Naive thymus-derived CD4-positive, alpha-beta T cell (primary cell): ENCODE data around the gene MAL. TPM values are rescaled to one million over a fixed set of nuclear protein-coding genes. Genes with fewer than 3 reads are reported as not detected.

Source experiments
- ATAC-seq: fragments of 150-1000 bp; cut with Tn5 transposase; 2 replicates; pipeline ENCODE4 v1.10.0; 2021; ENCODE audit warnings: mild to moderate bottlenecking, moderate library complexity
- CTCF ChIA-PET: fragments of 350-600 bp; sonication (Branson Sonifier 250); formaldehyde crosslinking; loops from one replicate; lab custom pipeline; 2021; ENCODE audit warnings: antibody characterized with exemption; lab: Charles Lee
- POLR2A ChIA-PET: fragments of 350-600 bp; sonication (Branson Sonifier 250); formaldehyde crosslinking; loops from one replicate; lab custom pipeline; 2021; ENCODE audit warnings: antibody characterized with exemption, inconsistent platforms; lab: Charles Lee
- DNase-seq, 9 donors: peaks; one replicate each; pipeline versions ENCODE4 v3.0.0 to v3.0.0-alpha.2; 2020 to 2022; ENCODE audit warnings: mixed read lengths in 1 of 9
- H3K27ac ChIP-seq: one replicate; pipeline ENCODE4 v1.7.0; 2013; ENCODE audit warnings: mild to moderate bottlenecking, low read depth, low read length, moderate library complexity
- H3K27me3 ChIP-seq, 2 donors: one replicate each; pipeline ENCODE4 v1.7.0; 2013; ENCODE audit warnings: low read length in 2 of 2, mild to moderate bottlenecking in 2 of 2, moderate library complexity in 2 of 2; ENCODE audit not compliant: control insufficient read depth in 2 of 2, insufficient read depth in 2 of 2
- H3K36me3 ChIP-seq, 3 experiments: 1 replicate in 2 of 3; 2 replicates in 1 of 3; pipeline ENCODE4 v1.7.0; 2013; ENCODE audit warnings: low read length in 3 of 3, mild to moderate bottlenecking in 3 of 3, moderate library complexity in 1 of 3; ENCODE audit not compliant: insufficient read depth in 3 of 3, control insufficient read depth in 2 of 3
- H3K4me1 ChIP-seq, 2 donors: one replicate each; pipeline ENCODE4 v1.7.0; 2013; ENCODE audit warnings: low read length in 2 of 2, mild to moderate bottlenecking in 2 of 2, moderate library complexity in 1 of 2; ENCODE audit not compliant: control insufficient read depth in 2 of 2, insufficient read depth in 2 of 2
- H3K4me3 ChIP-seq: 2 replicates; pipeline ENCODE4 v1.7.0; 2013; ENCODE audit warnings: mild to moderate bottlenecking, low read length
- H3K9me3 ChIP-seq, 3 experiments: 1 replicate in 2 of 3; 2 replicates in 1 of 3; pipeline ENCODE4 v1.7.0; 2013; ENCODE audit warnings: low read length in 3 of 3; ENCODE audit not compliant: control insufficient read depth in 2 of 3
- H3K27ac Mint-ChIP-seq, 9 donors: one replicate each; pipeline ENCODE4 v1.8.0; 2020 to 2022; ENCODE audit warnings: mixed read lengths in 9 of 9, mild to moderate bottlenecking in 8 of 9, moderate library complexity in 5 of 9, inconsistent platforms in 2 of 9
- H3K27me3 Mint-ChIP-seq, 5 donors: one replicate each; pipeline ENCODE4 v1.8.0; 2021 to 2022; ENCODE audit warnings: mixed read lengths in 5 of 5, mild to moderate bottlenecking in 1 of 5
- H3K36me3 Mint-ChIP-seq, 5 donors: one replicate each; pipeline ENCODE4 v1.8.0; 2020 to 2022; ENCODE audit warnings: mixed read lengths in 5 of 5, mild to moderate bottlenecking in 3 of 5, inconsistent platforms in 1 of 5
- H3K4me1 Mint-ChIP-seq, 7 donors: one replicate each; pipeline ENCODE4 v1.8.0; 2020 to 2022; ENCODE audit warnings: mixed read lengths in 7 of 7, mild to moderate bottlenecking in 3 of 7, inconsistent platforms in 1 of 7
- H3K4me3 Mint-ChIP-seq, 10 donors: one replicate each; pipeline ENCODE4 v1.8.0; 2020 to 2022; ENCODE audit warnings: mild to moderate bottlenecking in 10 of 10, mixed read lengths in 10 of 10, moderate library complexity in 6 of 10, inconsistent platforms in 2 of 10
- H3K9me3 Mint-ChIP-seq, 11 donors: one replicate each; pipeline ENCODE4 v1.8.0; 2020 to 2022; ENCODE audit warnings: mixed read lengths in 11 of 11, mild to moderate bottlenecking in 4 of 11, inconsistent platforms in 1 of 11, moderate library complexity in 1 of 11
- intact Hi-C, 2 donors: fragments of 100-400 bp; cut with micrococcal nuclease; formaldehyde crosslinking; loops; one replicate each; pipeline ENCODE4 v1.15.1; 2023
- polyA plus RNA-seq, 2 donors: library from polyadenylated mRNA; unstranded; fragments of 300-500 nt; fragmentation: Illumina TruSeq; gene quantifications; one replicate each; pipeline ENCODE4 v1.2.3, GENCODE V29; 2021
- total RNA-seq, 6 experiments: library from RNA in 5 of 6; stranded (reverse) in 5 of 6; gene quantifications; 1 replicate in 5 of 6; 2 replicates in 1 of 6; pipeline ENCODE4 v1.2.3 and lab custom pipeline; 2021 to 2026

Gene MAL
- total and polyA plus RNA-seq, 7 experiments from 2014 or later, result 124 to 575 (median 176) TPM

GRCh38 chr2:95061601-95062183 lies 36.2 kb downstream of the MAL start:
- CTCF ChIA-PET, result interaction anchor here (1.1 to 5.1 kb wide), 6 partner anchors 9 to 38 kb away, joined by 3 to 91 read pairs (median 6); no protein-coding TSS in a partner anchor
- POLR2A ChIA-PET, result interaction anchor here (0.8 to 21.6 kb wide), 8 partner anchors 9 to 35 kb away, joined by 3 to 581 read pairs (median 14); partner anchors contain the start of gene MAL
- Histone ChIP-seq H3K36me3 (no peaks in the 10 kb centered on the region), H3K9me3 (no peaks in the 10 kb centered on the region), H3K4me3 (no peak overlapping the region), H3K4me1 (peaks cover 0 to 28% of the 10 kb centered on the region in 2 donors), H3K27ac (peak overlapping the region; percentile 68), H3K27me3 (no peaks in the 10 kb centered on the region)
- ATAC-seq, result peak; percentile 50
- Mint-ChIP-seq H3K9me3 (peaks cover 0 to 2% (median 0%) of the 10 kb centered on the region in 11 donors), H3K36me3 (peaks cover 0 to 4% (median 0%) of the 10 kb centered on the region in 5 donors), H3K27me3 (no peaks in the 10 kb centered on the region), H3K27ac (peak overlapping the region; percentile 84 to 95 (median 90)), H3K4me1 (peaks cover 28 to 65% (median 56%) of the 10 kb centered on the region in 7 donors), H3K4me3 (peak overlapping the region; percentile 41 to 81 (median 62))
- peak in 1 of 9 donors; percentile 26 for DNase-seq
- intact Hi-C loops, result loop anchor here (1.0 kb wide), 2 partner anchors 8 to 13 kb away; no protein-coding TSS in a partner anchor

- Mint-ChIP-seq H3K36me3 (peaks cover 0 to 4% (median 0%) of the 10 kb centered on the region in 5 donors), H3K9me3 (peaks cover 0 to 2% (median 0%) of the 10 kb centered on the region in 11 donors), H3K4me3 (peak overlapping the region; percentile 42 to 81 (median 78)), H3K4me1 (peaks cover 24 to 58% (median 50%) of the 10 kb centered on the region in 7 donors), H3K27me3 (no peaks in the 10 kb centered on the region), H3K27ac (peak overlapping the region; percentile 84 to 95 (median 90))
- ChIA-PET CTCF (interaction anchor here (1.1 to 5.1 kb wide), 7 partner anchors 9 to 53 kb away, joined by 3 to 91 read pairs (median 4); no protein-coding TSS in a partner anchor), POLR2A (interaction anchor here (0.6 to 21.6 kb wide), 9 partner anchors 9 to 126 kb away, joined by 4 to 581 read pairs (median 13); partner anchors contain the start of gene MAL)
- DNase-seq (no peak), ATAC-seq (no peak)
- H3K9me3 ChIP-seq, result no peaks in the 10 kb centered on the region
- intact Hi-C loops, result loop anchor here (1.0 kb wide), 2 partner anchors 9 to 12 kb away; no protein-coding TSS in a partner anchor
- peak overlapping the region; percentile 68 for H3K27ac ChIP-seq
- H3K4me3 ChIP-seq, result peak overlapping the region; percentile 8
- no peaks in the 10 kb centered on the region for H3K27me3 ChIP-seq
- peaks cover 0 to 24% of the 10 kb centered on the region in 2 donors for H3K4me1 ChIP-seq
- no peaks in the 10 kb centered on the region for H3K36me3 ChIP-seq
These were observed 37.0 kb downstream of the MAL start for GRCh38 chr2:95062242-95063085.

GRCh38 chr2:95063086-95063958 lies 37.8 kb downstream of the MAL start:
- ATAC-seq (no peak), DNase-seq (no peak)
- Mint-ChIP-seq H3K27ac (peak overlapping the region; percentile 84 to 95 (median 90)), H3K4me1 (peaks cover 24 to 52% (median 47%) of the 10 kb centered on the region in 7 donors), H3K9me3 (peaks cover 0 to 2% (median 0%) of the 10 kb centered on the region in 11 donors), H3K4me3 (peak overlapping the region; percentile 1 to 81 (median 76)), H3K36me3 (peaks cover 0 to 8% (median 0%) of the 10 kb centered on the region in 5 donors), H3K27me3 (no peaks in the 10 kb centered on the region)
- Histone ChIP-seq H3K27ac (peak overlapping the region; percentile 68), H3K4me3 (peak overlapping the region; percentile 8), H3K36me3 (no peaks in the 10 kb centered on the region), H3K9me3 (no peaks in the 10 kb centered on the region), H3K27me3 (no peaks in the 10 kb centered on the region), H3K4me1 (peaks cover 0 to 24% of the 10 kb centered on the region in 2 donors)
- ChIA-PET POLR2A (interaction anchor here (0.6 to 21.6 kb wide), 7 partner anchors 10 to 127 kb away, joined by 4 to 581 read pairs (median 15); partner anchors contain the start of gene MAL), CTCF (interaction anchor here (0.7 to 5.1 kb wide), 7 partner anchors 9 to 1477 kb away, joined by 4 to 91 read pairs (median 6); no protein-coding TSS in a partner anchor)
- intact Hi-C loops, result no loop called here

GRCh38 chr2:95068256-95068655 lies 42.7 kb downstream of the MAL start:
- POLR2A ChIA-PET, result interaction anchor here (0.6 to 2.1 kb wide), 10 partner anchors 9 to 45 kb away, joined by 3 to 10 read pairs (median 5); no protein-coding TSS in a partner anchor
- Mint-ChIP-seq H3K9me3 (peaks cover 0 to 6% (median 0%) of the 10 kb centered on the region in 11 donors), H3K27ac (peak overlapping the region in 4 of 9 donors; percentile 9 to 74 (median 54))

GRCh38 chr2:95069465-95069864 lies 44.0 kb downstream of the MAL start:
- no peaks in the 10 kb centered on the region for H3K9me3 ChIP-seq
- CTCF ChIA-PET, result no interaction called here
- H3K4me1 ChIP-seq, result peaks cover 4 to 22% of the 10 kb centered on the region in 2 donors
- H3K27ac Mint-ChIP-seq, result peak overlapping the region in 3 of 9 donors; percentile 17 to 43 (median 25)
- H3K4me1 Mint-ChIP-seq, result peaks cover 4 to 41% (median 34%) of the 10 kb centered on the region in 7 donors
- ATAC-seq (no peak), DNase-seq (no peak)
- POLR2A ChIA-PET, result interaction anchor here (0.7 to 2.1 kb wide), 4 partner anchors 8 to 40 kb away, joined by 3 to 6 read pairs (median 4); no protein-coding TSS in a partner anchor
- H3K36me3 Mint-ChIP-seq, result peaks cover 0 to 23% (median 0%) of the 10 kb centered on the region in 5 donors
- no peaks in the 10 kb centered on the region for H3K27me3 ChIP-seq
- intact Hi-C loops, result no loop called here
- H3K4me3 Mint-ChIP-seq, result no peak overlapping the region
- no peaks in the 10 kb centered on the region for H3K36me3 ChIP-seq
- H3K4me3 ChIP-seq, result no peak overlapping the region
- H3K27ac ChIP-seq, result no peak overlapping the region
- H3K27me3 Mint-ChIP-seq, result no peaks in the 10 kb centered on the region
- H3K9me3 Mint-ChIP-seq, result peaks cover 0 to 6% (median 0%) of the 10 kb centered on the region in 11 donors

More at GRCh38 chr2:95068256-95068655, 42.7 kb downstream of the MAL start:
- CTCF ChIA-PET, result interaction anchor here (0.8 to 0.9 kb wide), 2 partner anchors 10 to 15 kb away, joined by 3 to 4 read pairs; no protein-coding TSS in a partner anchor
- DNase-seq, result no peak
- peaks cover 0 to 10% of the 10 kb centered on the region in 2 donors for H3K4me1 ChIP-seq
- no peaks in the 10 kb centered on the region for H3K9me3 ChIP-seq
- H3K36me3 ChIP-seq, result no peaks in the 10 kb centered on the region
- H3K36me3 Mint-ChIP-seq, result peaks cover 0 to 21% (median 0%) of the 10 kb centered on the region in 5 donors
- no peak overlapping the region for H3K4me3 ChIP-seq
- peaks cover 6 to 39% (median 34%) of the 10 kb centered on the region in 7 donors for H3K4me1 Mint-ChIP-seq
- no peaks in the 10 kb centered on the region for H3K27me3 ChIP-seq
- H3K27ac ChIP-seq, result no peak overlapping the region
- no peak for ATAC-seq
- no peaks in the 10 kb centered on the region for H3K27me3 Mint-ChIP-seq
- no peak overlapping the region for H3K4me3 Mint-ChIP-seq
- intact Hi-C loops, result no loop called here
